Keratinocyte (primary cell): ENCODE measurements around the gene APCS. TPM values are rescaled to one million over a fixed set of nuclear protein-coding genes. Genes with fewer than 3 reads are reported as not detected.

Experiments used
- DNase-seq: peaks from one replicate; pipeline ENCODE4 v3.0.0-alpha.2; 2011; ENCODE audit warnings: low read depth, missing footprints, low spot score
- FAIRE-seq: peaks from 2 replicates; lab custom pipeline; 2011; peaks lifted over from hg19 to GRCh38; lab: Jason Lieb, UNC
- H2AFZ ChIP-seq: 2 replicates; pipeline ENCODE4 v1.6.0; 2012; ENCODE audit warnings: low read length, control low read depth, inconsistent platforms; ENCODE audit not compliant: control insufficient read depth
- H3K27ac ChIP-seq: 2 replicates; pipeline ENCODE4 v1.5.1; 2011; ENCODE audit warnings: low read length; ENCODE audit not compliant: control insufficient read depth, insufficient read depth
- H3K27me3 ChIP-seq: 3 replicates; pipeline ENCODE4 v1.6.0; 2011; ENCODE audit warnings: low read length; ENCODE audit not compliant: control insufficient read depth, insufficient read depth; ENCODE audit errors: extremely low read depth
- H3K36me3 ChIP-seq, 2 experiments: 2 replicates in 1 of 2; 3 replicates in 1 of 2; pipeline ENCODE4 v1.5.1; 2011; ENCODE audit warnings: low read length in 2 of 2, mild to moderate bottlenecking in 1 of 2; ENCODE audit not compliant: control insufficient read depth in 2 of 2, insufficient read depth in 2 of 2; ENCODE audit errors: extremely low read depth in 1 of 2
- H3K4me1 ChIP-seq: 3 replicates; pipeline ENCODE4 v1.5.1; 2011; ENCODE audit warnings: low read length; ENCODE audit not compliant: control insufficient read depth, insufficient read depth; ENCODE audit errors: extremely low read depth
- H3K4me2 ChIP-seq: 3 replicates; pipeline ENCODE4 v1.6.0; 2011; ENCODE audit warnings: low read depth, low read length; ENCODE audit not compliant: control insufficient read depth, insufficient read depth; ENCODE audit errors: extremely low read depth
- H3K4me3 ChIP-seq, 3 experiments: fragments of 200-600 bp in 1 of 3; sonication (generic) in 1 of 3; 2 replicates in 2 of 3; 3 replicates in 1 of 3; pipeline ENCODE4 v1.5.1; 2011 to 2016; ENCODE audit warnings: low read length in 3 of 3, mild to moderate bottlenecking in 3 of 3, control low read depth in 2 of 3, inconsistent platforms in 1 of 3, low read depth in 1 of 3, mixed read lengths in 1 of 3, mixed run types in 1 of 3, moderate library complexity in 1 of 3; ENCODE audit not compliant: control insufficient read depth in 2 of 3, insufficient read depth in 2 of 3; ENCODE audit errors: extremely low read depth in 1 of 3
- H3K79me2 ChIP-seq: 2 replicates; pipeline ENCODE4 v1.6.0; 2012; ENCODE audit warnings: low read length; ENCODE audit not compliant: control insufficient read depth, insufficient read depth
- H3K9ac ChIP-seq: 3 replicates; pipeline ENCODE4 v1.6.0; 2011; ENCODE audit warnings: low read length; ENCODE audit not compliant: control insufficient read depth, insufficient read depth; ENCODE audit errors: extremely low read depth
- H3K9me1 ChIP-seq: 3 replicates; pipeline ENCODE4 v1.6.0; 2011; ENCODE audit warnings: low read length; ENCODE audit not compliant: control insufficient read depth, insufficient read depth; ENCODE audit errors: extremely low read depth
- H3K9me3 ChIP-seq: 2 replicates; pipeline ENCODE4 v1.5.1; 2012; ENCODE audit warnings: low read depth, low read length; ENCODE audit not compliant: control insufficient read depth
- H4K20me1 ChIP-seq: 3 replicates; pipeline ENCODE4 v1.6.0; 2011; ENCODE audit warnings: low read length; ENCODE audit not compliant: control insufficient read depth, insufficient read depth; ENCODE audit errors: extremely low read depth
- EZH2 ChIP-seq: IDR thresholded peaks from one replicate; pipeline ENCODE4 v1.6.1; 2012; ENCODE audit warnings: inconsistent platforms, mild to moderate bottlenecking, low read length, moderate library complexity
- dilution Hi-C: fragments of 300-500 bp; cut with MboI; formaldehyde crosslinking; loops from one replicate; pipeline ENCODE4 v1.7.0; 2020; ENCODE audit warnings: low sequenced_read_pairs; ENCODE audit not compliant: extremely low pct_ligation_motif_present
- polyA plus RNA-seq, 5 experiments: library from polyadenylated mRNA; depleted of rRNA in 3 of 5; stranded (reverse) in 3 of 5; stranded (forward) in 1 of 5; unstranded in 1 of 5; fragments of >200 nt; gene quantifications; 1 replicate in 1 of 5; 2 replicates in 3 of 5; 3 replicates in 1 of 5; pipeline versions ENCODE4 v1.2.1 to v1.2.3, GENCODE V29; 2011 to 2012; ENCODE audit warnings: missing spikeins in 2 of 5, low read depth in 1 of 5, low replicate concordance in 1 of 5
- TF ChIP-seq, protein P1 (sequence below), 3 experiments: IDR thresholded peaks in 1 of 3; conservative IDR thresholded peaks in 1 of 3; optimal IDR thresholded peaks in 1 of 3; 2 replicates in 2 of 3; 3 replicates in 1 of 3; pipeline versions ENCODE3 to v1.5.1; 2011; ENCODE audit warnings: low read length in 3 of 3, mild to moderate bottlenecking in 3 of 3, moderate library complexity in 2 of 3, control low read depth in 1 of 3, inconsistent platforms in 1 of 3; ENCODE audit not compliant: insufficient read depth in 2 of 3; ENCODE audit errors: extremely low read depth in 1 of 3

APCS gene
- polyA plus RNA-seq, 1 donor (not counting 4 experiments of a cell fraction or from before 2014, with no cell fraction given) = not detected

- H4K20me1 ChIP-seq = no peaks in the 10 kb centered on the region
- H3K36me3 ChIP-seq = no peaks in the 10 kb centered on the region
- FAIRE-seq (no peak), DNase-seq (no peak)
- no peaks in the 10 kb centered on the region for H3K9me1 ChIP-seq
- no peaks in the 10 kb centered on the region for H3K79me2 ChIP-seq
- no peak overlapping the region for H3K4me2 ChIP-seq
- no peak for TF ChIP-seq EZH2
- TF ChIP-seq, protein P1, sequence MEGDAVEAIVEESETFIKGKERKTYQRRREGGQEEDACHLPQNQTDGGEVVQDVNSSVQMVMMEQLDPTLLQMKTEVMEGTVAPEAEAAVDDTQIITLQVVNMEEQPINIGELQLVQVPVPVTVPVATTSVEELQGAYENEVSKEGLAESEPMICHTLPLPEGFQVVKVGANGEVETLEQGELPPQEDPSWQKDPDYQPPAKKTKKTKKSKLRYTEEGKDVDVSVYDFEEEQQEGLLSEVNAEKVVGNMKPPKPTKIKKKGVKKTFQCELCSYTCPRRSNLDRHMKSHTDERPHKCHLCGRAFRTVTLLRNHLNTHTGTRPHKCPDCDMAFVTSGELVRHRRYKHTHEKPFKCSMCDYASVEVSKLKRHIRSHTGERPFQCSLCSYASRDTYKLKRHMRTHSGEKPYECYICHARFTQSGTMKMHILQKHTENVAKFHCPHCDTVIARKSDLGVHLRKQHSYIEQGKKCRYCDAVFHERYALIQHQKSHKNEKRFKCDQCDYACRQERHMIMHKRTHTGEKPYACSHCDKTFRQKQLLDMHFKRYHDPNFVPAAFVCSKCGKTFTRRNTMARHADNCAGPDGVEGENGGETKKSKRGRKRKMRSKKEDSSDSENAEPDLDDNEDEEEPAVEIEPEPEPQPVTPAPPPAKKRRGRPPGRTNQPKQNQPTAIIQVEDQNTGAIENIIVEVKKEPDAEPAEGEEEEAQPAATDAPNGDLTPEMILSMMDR (optimal IDR thresholded peaks at IDR 0.05 in 1 of 3, IDR thresholded peaks at IDR 0.05 in 1 of 3, conservative IDR thresholded peaks at IDR 0.05 in 1 of 3; ENCODE audit: extremely low read depth in 1 of 3, insufficient read depth in 2 of 3, low read length in 3 of 3) = no peak
- dilution Hi-C loops = no loop called here
- no peak overlapping the region for H2AFZ ChIP-seq
- no peaks in the 10 kb centered on the region for H3K9me3 ChIP-seq
- H3K4me3 ChIP-seq = no peak overlapping the region
- H3K27me3 ChIP-seq = no peaks in the 10 kb centered on the region
- no peak overlapping the region for H3K9ac ChIP-seq
- H3K4me1 ChIP-seq = no peaks in the 10 kb centered on the region
- no peak overlapping the region for H3K27ac ChIP-seq
These were observed 33.4 kb upstream of the APCS start for GRCh38 chr1:159554261-159554660.

DNA sequence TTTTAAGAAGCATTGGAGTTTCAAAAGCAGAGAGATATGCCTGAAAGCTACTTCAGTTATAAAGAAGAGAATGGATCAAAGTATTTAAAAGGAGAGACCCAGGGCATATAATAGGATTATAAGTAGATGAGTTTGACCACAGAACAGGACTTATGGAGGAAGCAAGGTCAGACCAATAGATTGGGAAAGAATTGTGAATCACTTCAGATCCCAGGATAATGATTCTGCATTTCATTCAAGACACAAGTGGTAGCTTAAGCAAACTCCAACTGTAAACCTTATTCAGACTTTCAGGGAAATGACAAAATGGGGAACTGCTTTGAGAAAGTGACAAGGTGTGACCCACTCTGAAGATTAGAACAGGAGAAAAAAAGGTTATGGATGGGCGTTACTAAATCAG lies 32.9 kb upstream of the APCS start:
- DNase-seq = no peak
- H3K9me3 ChIP-seq = no peaks in the 10 kb centered on the region
- H3K4me3 ChIP-seq = no peak overlapping the region
- no peaks in the 10 kb centered on the region for H3K36me3 ChIP-seq
- H3K4me2 ChIP-seq = no peak overlapping the region
- no peak for FAIRE-seq
- TF ChIP-seq, protein P1 (optimal IDR thresholded peaks at IDR 0.05 in 1 of 3, IDR thresholded peaks at IDR 0.05 in 1 of 3, conservative IDR thresholded peaks at IDR 0.05 in 1 of 3; ENCODE audit: extremely low read depth in 1 of 3, insufficient read depth in 2 of 3, low read length in 3 of 3) = no peak
- no peak for TF ChIP-seq EZH2
- H4K20me1 ChIP-seq = no peaks in the 10 kb centered on the region
- H3K9me1 ChIP-seq = no peaks in the 10 kb centered on the region
- H3K79me2 ChIP-seq = no peaks in the 10 kb centered on the region
- H2AFZ ChIP-seq = no peak overlapping the region
- no peaks in the 10 kb centered on the region for H3K27me3 ChIP-seq
- no peak overlapping the region for H3K9ac ChIP-seq
- no peak overlapping the region for H3K27ac ChIP-seq
- no peaks in the 10 kb centered on the region for H3K4me1 ChIP-seq
- dilution Hi-C loops = no loop called here
